Endothelial cell of umbilical vein (primary cell): Measurements from ENCODE around the gene CELSR1. TPM values are rescaled to one million over a fixed set of nuclear protein-coding genes. Genes with fewer than 3 reads are reported as not detected.

Experiments used
- BruUV-seq: library from RNA; stranded (reverse); fragments of 400-500 nt; replicated peaks from 2 replicates; lab custom pipeline; 2021; lab: Mats Ljungman, UMichigan
- CTCF ChIA-PET: fragments of 300-600, 350-600 bp; sonication (Branson Sonifier 250); formaldehyde crosslinking; loops from one replicate; lab custom pipeline; 2021; ENCODE audit warnings: antibody characterized with exemption, inconsistent platforms; lab: Charles Lee
- POLR2A ChIA-PET: fragments of 300-600, 350-600 bp; sonication (Branson Sonifier 250); formaldehyde crosslinking; loops from one replicate; lab custom pipeline; 2021; ENCODE audit warnings: antibody characterized with exemption, inconsistent platforms; lab: Charles Lee
- DNase-seq: peaks from one replicate; pipeline ENCODE4 v3.0.0-alpha.2; 2011; ENCODE audit warnings: low read depth, low spot score
- FAIRE-seq: peaks from 2 replicates; lab custom pipeline; 2011; peaks lifted over from hg19 to GRCh38; lab: Jason Lieb, UNC
- H2AFZ ChIP-seq: 2 replicates; pipeline ENCODE4 v1.6.0; 2012; ENCODE audit warnings: low read depth, low read length, control low read depth, inconsistent platforms
- H3K27ac ChIP-seq: 2 replicates; pipeline ENCODE4 v1.5.1; 2011; ENCODE audit warnings: low read depth, mild to moderate bottlenecking, control low read depth, low read length, moderate library complexity; ENCODE audit not compliant: insufficient read depth
- H3K27me3 ChIP-seq, 2 experiments: 2 replicates each; pipeline versions ENCODE4 v1.6.0 to v1.6.1; 2011; ENCODE audit warnings: low read length in 2 of 2, mixed read lengths in 1 of 2; ENCODE audit not compliant: control insufficient read depth in 2 of 2, insufficient read depth in 2 of 2
- H3K36me3 ChIP-seq, 2 experiments: 2 replicates in 1 of 2; 3 replicates in 1 of 2; pipeline ENCODE4 v1.5.1; 2011; ENCODE audit warnings: low read length in 2 of 2, mild to moderate bottlenecking in 1 of 2, moderate library complexity in 1 of 2; ENCODE audit not compliant: control insufficient read depth in 2 of 2, insufficient read depth in 2 of 2; ENCODE audit errors: extremely low read depth in 1 of 2
- H3K4me1 ChIP-seq: 3 replicates; pipeline ENCODE4 v1.5.1; 2011; ENCODE audit warnings: mild to moderate bottlenecking, low read length; ENCODE audit not compliant: control insufficient read depth, insufficient read depth; ENCODE audit errors: extremely low read depth
- H3K4me2 ChIP-seq: 2 replicates; pipeline ENCODE4 v1.6.1; 2011; ENCODE audit warnings: low read length, control low read depth, mixed read lengths; ENCODE audit not compliant: insufficient read depth
- H3K4me3 ChIP-seq, 3 experiments: fragments of 200-600 bp in 1 of 3; sonication (generic), shearing (Covaris generic) in 1 of 3; replicated peaks in 1 of 3; 2 replicates each; pipeline ENCODE4 v1.5.1; 2011 to 2016; ENCODE audit warnings: control low read depth in 3 of 3, low read length in 3 of 3, mild to moderate bottlenecking in 2 of 3, inconsistent platforms in 1 of 3, low read depth in 1 of 3, moderate library complexity in 1 of 3; ENCODE audit not compliant: insufficient read depth in 1 of 3
- H3K79me2 ChIP-seq: 2 replicates; pipeline ENCODE4 v1.6.0; 2012; ENCODE audit warnings: low read length, inconsistent platforms; ENCODE audit not compliant: control insufficient read depth, insufficient read depth
- H3K9ac ChIP-seq: replicated peaks from 2 replicates; pipeline ENCODE3; 2011; ENCODE audit warnings: low read length, control low read depth; ENCODE audit not compliant: insufficient read depth; ENCODE audit errors: extremely low read depth
- H3K9me1 ChIP-seq: replicated peaks from 3 replicates; pipeline ENCODE4 v1.6.0; 2011; ENCODE audit warnings: mild to moderate bottlenecking, low read length; ENCODE audit not compliant: control insufficient read depth, insufficient read depth; ENCODE audit errors: extremely low read depth
- H3K9me3 ChIP-seq: replicated peaks from 2 replicates; pipeline ENCODE4 v1.5.1; 2012; ENCODE audit warnings: low read length, inconsistent platforms; ENCODE audit not compliant: control insufficient read depth, insufficient read depth
- H4K20me1 ChIP-seq: replicated peaks from 2 replicates; pipeline ENCODE3; 2011; ENCODE audit warnings: mild to moderate bottlenecking, low read length; ENCODE audit not compliant: control insufficient read depth, insufficient read depth; ENCODE audit errors: extremely low read depth
- CTCF ChIP-seq, 2 donors: IDR thresholded peaks; 1 replicate in 1 of 2; 2 replicates in 1 of 2; pipeline ENCODE4 v1.5.1; 2011; ENCODE audit warnings: low read length in 2 of 2, mild to moderate bottlenecking in 2 of 2, moderate library complexity in 2 of 2, control low read depth in 1 of 2, inconsistent platforms in 1 of 2, low read depth in 1 of 2; ENCODE audit not compliant: insufficient read depth in 1 of 2; ENCODE audit errors: extremely low read depth in 1 of 2
- FOS ChIP-seq: IDR thresholded peaks from 2 replicates; pipeline ENCODE4 v1.6.1; 2011; ENCODE audit warnings: mild to moderate bottlenecking, low read length, moderate library complexity, borderline replicate concordance; ENCODE audit not compliant: insufficient read depth
- GATA2 ChIP-seq: IDR thresholded peaks from 2 replicates; pipeline ENCODE4 v1.7.0; 2011; ENCODE audit warnings: low read depth, mild to moderate bottlenecking, moderate library complexity, mixed read lengths, low read length; ENCODE audit not compliant: insufficient read length, insufficient read depth
- JUN ChIP-seq: IDR thresholded peaks from 2 replicates; pipeline ENCODE4 v1.6.1; 2011; ENCODE audit warnings: borderline replicate concordance, low read depth; ENCODE audit not compliant: insufficient read length, insufficient read depth
- MYC ChIP-seq: IDR thresholded peaks from one replicate; pipeline ENCODE4 v1.6.1; 2011; ENCODE audit warnings: mild to moderate bottlenecking, low read depth, low read length
- dilution Hi-C: fragments of 300-500 bp; cut with MboI; formaldehyde crosslinking; loops from one replicate; pipeline ENCODE4 v1.15.0; 2019; ENCODE audit warnings: low sequenced_read_pairs; ENCODE audit not compliant: extremely low pct_ligation_motif_present
- intact Hi-C: fragments of 100-400 bp; cut with micrococcal nuclease; formaldehyde crosslinking; loops from one replicate; pipeline ENCODE4 v1.10.0; 2022
- polyA plus RNA-seq, 4 experiments: library from polyadenylated mRNA; depleted of rRNA in 3 of 4; stranded (reverse) in 3 of 4; unstranded in 1 of 4; fragments of >200 nt; gene quantifications; 2 replicates each; pipeline versions ENCODE4 v1.2.1 to v1.2.3, GENCODE V29; 2011 to 2012; ENCODE audit warnings: missing spikeins in 1 of 4
- total RNA-seq: library from RNA; stranded (reverse); gene quantifications from 2 replicates; pipeline ENCODE4 v1.2.3, GENCODE V29; 2021
- TF ChIP-seq, protein P1 (sequence below): IDR thresholded peaks from 2 replicates; pipeline ENCODE4 v1.6.1; 2011; ENCODE audit not compliant: insufficient read depth, insufficient read length

The CELSR1 gene
- total and polyA plus RNA-seq, 2 donors (not counting 3 experiments of a cell fraction or from before 2014, with no cell fraction given) = 3.7 to 5.4 TPM

DNA sequence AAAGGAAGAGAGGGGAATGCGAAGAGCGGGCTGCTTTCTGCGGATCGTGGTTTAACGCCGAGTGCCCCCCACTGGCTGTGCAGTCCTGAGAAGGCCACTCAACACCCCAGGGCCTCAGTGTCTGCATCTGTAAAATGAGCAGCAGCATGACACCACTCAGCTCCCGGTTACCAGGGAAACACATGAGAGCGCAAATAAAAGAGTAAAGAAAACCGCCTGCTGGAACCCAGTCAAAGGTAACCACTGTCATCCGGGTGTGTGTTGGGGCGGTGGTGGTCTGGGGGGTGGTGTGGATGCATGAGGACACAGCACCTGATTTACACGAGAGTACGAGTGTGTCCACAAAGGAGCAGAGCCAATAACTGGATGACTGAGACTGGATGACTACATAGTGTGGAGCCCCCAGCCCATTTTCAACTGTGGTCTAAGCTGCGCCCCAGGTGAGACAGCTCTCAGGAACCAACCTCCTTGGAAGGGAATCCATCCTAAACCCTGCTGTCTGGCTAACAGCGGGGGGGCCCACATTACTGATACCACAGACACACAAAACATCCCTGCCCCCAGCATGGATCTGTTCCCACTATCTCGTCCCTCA, 5.7 kb downstream of the CELSR1 start:
- intact Hi-C loops = loop anchor here (2.0 kb wide), 1 partner anchor 15 kb away; no protein-coding TSS in a partner anchor
- FAIRE-seq = no peak
- TF ChIP-seq, protein P1, sequence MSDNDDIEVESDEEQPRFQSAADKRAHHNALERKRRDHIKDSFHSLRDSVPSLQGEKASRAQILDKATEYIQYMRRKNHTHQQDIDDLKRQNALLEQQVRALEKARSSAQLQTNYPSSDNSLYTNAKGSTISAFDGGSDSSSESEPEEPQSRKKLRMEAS = no peak
- TF ChIP-seq CTCF (IDR thresholded peaks at IDR 0.05; ENCODE audit: extremely low read depth in 1 of 2, insufficient read depth in 1 of 2, low read depth in 1 of 2, low read length in 2 of 2) (no peak), GATA2 (no peak)
- Histone ChIP-seq H3K27me3 (peaks cover 7 to 11% of the 10 kb centered on the region in 2 experiments), H3K4me2 (no peak overlapping the region), H3K4me1 (peaks cover 5% of the 10 kb centered on the region), H4K20me1 (no peaks in the 10 kb centered on the region), H3K9me3 (no peaks in the 10 kb centered on the region), H3K36me3 (no peaks in the 10 kb centered on the region), H3K79me2 (no peaks in the 10 kb centered on the region), H3K9me1 (no peaks in the 10 kb centered on the region), H3K27ac (no peak overlapping the region), H2AFZ (no peak overlapping the region), H3K4me3 (no peak overlapping the region), H3K9ac (no peak overlapping the region)
- ChIA-PET CTCF (interaction anchor here (0.7 to 1.2 kb wide), 2 partner anchors 10 to 164 kb away, joined by 3 to 5 read pairs; no protein-coding TSS in a partner anchor), POLR2A (no interaction called here)
- DNase-seq = no peak
- BruUV-seq = no TSS peak
- dilution Hi-C loops = no loop called here

- peaks cover 4 to 9% of the 10 kb centered on the region in 2 experiments for H3K27me3 ChIP-seq
- peak overlapping the region; percentile 51 for H2AFZ ChIP-seq
- DNase-seq (peak; percentile 27), FAIRE-seq (peak; percentile 66)
- no peaks in the 10 kb centered on the region for H3K9me3 ChIP-seq
- BruUV-seq = no TSS peak
- no peaks in the 10 kb centered on the region for H3K36me3 ChIP-seq
- TF ChIP-seq GATA2 = no peak
- no peak for TF ChIP-seq MYC
- peak; percentile 67 for TF ChIP-seq FOS
- TF ChIP-seq JUN = peak; percentile 52
- POLR2A ChIA-PET = no interaction called here
- no peak overlapping the region for H3K27ac ChIP-seq
- peak overlapping the region; percentile 58 for H3K4me2 ChIP-seq
- CTCF ChIA-PET = interaction anchor here (1.8 kb wide), 1 partner anchor 160 kb away, joined by 9 read pairs; no protein-coding TSS in a partner anchor
- no peaks in the 10 kb centered on the region for H3K79me2 ChIP-seq
- intact Hi-C loops = no loop called here
- H3K4me3 ChIP-seq = peak overlapping the region in 1 of 3 experiments; percentile 48
- H4K20me1 ChIP-seq = no peaks in the 10 kb centered on the region
- dilution Hi-C loops = no loop called here
- no peak overlapping the region for H3K9ac ChIP-seq
- peaks cover 5% of the 10 kb centered on the region for H3K4me1 ChIP-seq
- no peaks in the 10 kb centered on the region for H3K9me1 ChIP-seq
These were observed 9.3 kb downstream of the CELSR1 start for GRCh38 chr22:46528121-46528610.
